HG02870 (cell line): ENCODE data around the gene LRRC71.

Experiments
- ATAC-seq: cut with Tn5 transposase; IDR thresholded peaks from one replicate; pipeline ENCODE4 v1.9.1; 2021; ENCODE audit warnings: mild to moderate bottlenecking, moderate library complexity; ENCODE audit not compliant: unreplicated experiment

Gene LRRC71

DNA sequence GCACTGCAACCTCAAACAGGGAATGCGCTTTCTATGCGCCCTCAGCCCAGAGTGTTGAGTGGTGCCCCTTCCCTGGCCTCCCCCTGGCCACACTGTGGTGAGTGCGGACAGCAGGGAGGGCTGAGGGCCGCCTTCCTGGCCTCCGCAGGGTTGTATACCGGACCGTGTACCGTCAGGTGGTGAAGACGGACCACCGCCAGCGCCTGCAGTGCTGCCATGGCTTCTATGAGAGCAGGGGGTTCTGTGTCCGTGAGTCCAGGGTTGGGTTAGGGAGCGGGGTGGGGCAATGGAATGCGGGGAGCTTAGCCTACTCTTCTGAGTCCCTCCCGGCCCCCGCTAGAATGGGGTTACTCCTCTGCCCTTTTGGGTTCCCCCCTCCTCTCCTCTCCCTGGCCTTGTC is 15.3 kb upstream of the LRRC71 start:
- ATAC-seq, result no peak

DNA sequence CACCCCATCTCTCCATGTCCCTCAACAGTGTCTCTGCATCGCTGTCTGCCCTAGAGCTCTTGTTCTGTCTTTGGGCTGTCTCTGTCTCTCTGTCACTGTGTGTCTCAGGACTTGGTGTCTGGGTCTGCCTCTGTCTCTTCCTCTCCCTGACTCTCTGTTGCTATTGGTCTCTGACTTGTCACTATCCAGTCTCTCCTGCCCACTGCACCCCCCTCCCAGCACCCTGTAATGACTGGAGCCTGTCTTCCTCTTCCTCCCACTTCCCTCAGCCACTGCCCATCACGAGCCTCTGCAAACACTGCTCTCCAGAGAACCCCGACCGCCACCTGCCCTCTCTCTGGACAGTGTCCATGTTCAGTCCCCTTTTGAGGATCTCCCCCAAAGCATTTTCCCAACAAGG is 14.8 kb upstream of the LRRC71 start:
- ATAC-seq, result no peak

DNA sequence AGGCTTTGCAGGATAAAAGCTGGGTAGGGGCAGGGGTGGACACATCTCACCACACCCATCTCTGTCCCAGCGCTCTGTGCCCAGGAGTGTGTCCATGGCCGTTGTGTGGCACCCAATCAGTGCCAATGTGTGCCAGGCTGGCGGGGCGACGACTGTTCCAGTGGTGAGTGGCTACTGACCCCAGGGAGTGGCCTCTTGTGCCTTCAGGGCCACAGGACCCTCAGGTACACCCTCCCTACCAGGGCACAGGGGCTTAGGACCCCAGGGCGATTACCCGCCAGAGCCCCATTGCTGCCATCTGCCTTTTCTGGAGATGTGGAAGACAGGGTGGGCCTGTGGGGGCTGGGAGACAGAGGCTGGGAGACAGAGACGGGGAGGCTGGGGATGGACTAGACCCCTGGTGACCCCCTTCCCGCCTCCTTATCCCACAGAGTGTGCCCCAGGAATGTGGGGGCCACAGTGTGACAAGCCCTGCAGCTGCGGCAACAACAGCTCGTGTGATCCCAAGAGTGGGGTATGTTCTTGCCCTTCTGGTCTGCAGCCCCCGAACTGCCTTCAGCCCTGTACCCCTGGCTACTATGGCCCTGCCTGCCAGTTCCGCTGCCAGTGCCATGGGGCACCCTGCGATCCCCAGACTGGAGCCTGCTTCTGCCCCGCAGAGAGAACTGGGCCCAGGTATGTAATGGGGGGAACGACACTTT is 14.1 kb upstream of the LRRC71 start:
- ATAC-seq, result no peak

DNA sequence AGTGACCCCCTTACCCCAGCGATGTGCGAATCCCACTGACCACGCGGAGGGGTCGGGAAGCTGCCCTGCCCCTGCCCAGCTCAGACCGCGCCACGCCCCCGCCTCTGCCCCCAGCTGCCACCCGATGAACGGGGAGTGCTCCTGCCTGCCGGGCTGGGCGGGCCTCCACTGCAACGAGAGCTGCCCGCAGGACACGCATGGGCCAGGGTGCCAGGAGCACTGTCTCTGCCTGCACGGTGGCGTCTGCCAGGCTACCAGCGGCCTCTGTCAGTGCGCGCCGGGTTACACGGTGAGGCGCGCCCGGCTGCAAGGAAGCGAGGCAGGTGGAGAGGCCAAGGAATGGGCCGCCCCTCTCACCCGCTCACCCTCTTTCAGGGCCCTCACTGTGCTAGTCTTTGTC is 11.9 kb upstream of the LRRC71 start:
- ATAC-seq, result no peak

DNA sequence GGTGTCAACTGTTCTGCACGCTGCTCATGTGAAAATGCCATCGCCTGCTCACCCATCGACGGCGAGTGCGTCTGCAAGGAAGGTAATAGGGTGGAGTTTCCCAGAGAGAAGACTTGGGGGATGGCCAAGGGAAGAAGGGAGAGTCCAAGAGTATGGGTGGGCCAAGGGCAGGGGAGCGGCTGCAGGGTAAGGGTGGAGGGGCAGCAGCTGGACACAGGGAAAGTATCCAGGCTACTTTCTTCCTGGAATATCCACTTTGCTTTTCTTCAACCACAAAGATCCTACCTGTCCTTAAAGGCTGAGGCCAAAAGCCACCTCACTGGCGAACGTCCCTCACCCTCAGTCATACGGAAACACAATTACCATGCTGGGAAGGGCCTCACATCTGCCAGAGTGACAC is 11.5 kb upstream of the LRRC71 start:
- no peak for ATAC-seq

DNA sequence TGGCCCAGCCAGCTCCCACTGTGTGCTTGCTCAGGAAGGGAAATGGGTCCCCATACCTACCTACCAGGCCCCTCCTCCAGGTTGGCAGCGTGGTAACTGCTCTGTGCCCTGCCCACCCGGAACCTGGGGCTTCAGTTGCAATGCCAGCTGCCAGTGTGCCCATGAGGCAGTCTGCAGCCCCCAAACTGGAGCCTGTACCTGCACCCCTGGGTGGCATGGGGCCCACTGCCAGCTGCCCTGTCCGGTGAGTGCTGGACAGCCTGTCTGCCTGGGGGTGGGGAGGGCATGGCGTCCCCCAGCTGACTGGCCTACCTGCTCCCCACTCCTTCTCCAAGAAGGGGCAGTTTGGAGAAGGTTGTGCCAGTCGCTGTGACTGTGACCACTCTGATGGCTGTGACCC is 10.8 kb upstream of the LRRC71 start:
- ATAC-seq, result no peak

DNA sequence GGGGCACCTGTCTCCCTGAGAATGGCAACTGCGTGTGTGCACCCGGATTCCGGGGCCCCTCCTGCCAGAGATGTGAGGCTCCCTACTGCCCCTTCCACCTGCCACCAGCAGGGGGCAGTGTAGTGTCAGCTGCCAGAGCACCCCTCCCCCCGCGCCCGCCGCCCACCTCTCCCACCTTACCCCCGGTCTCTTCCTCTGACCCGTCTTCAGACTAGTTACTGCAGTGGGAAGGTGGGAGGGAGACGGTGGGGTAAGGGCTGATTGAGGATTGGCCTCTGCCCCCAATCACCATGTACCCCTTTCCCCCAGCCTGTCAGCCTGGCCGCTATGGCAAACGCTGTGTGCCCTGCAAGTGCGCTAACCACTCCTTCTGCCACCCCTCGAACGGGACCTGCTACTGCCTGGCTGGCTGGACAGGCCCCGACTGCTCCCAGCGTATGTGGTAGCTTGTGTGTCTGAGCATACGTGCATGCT is 10.1 kb upstream of the LRRC71 start:
- no peak for ATAC-seq

DNA sequence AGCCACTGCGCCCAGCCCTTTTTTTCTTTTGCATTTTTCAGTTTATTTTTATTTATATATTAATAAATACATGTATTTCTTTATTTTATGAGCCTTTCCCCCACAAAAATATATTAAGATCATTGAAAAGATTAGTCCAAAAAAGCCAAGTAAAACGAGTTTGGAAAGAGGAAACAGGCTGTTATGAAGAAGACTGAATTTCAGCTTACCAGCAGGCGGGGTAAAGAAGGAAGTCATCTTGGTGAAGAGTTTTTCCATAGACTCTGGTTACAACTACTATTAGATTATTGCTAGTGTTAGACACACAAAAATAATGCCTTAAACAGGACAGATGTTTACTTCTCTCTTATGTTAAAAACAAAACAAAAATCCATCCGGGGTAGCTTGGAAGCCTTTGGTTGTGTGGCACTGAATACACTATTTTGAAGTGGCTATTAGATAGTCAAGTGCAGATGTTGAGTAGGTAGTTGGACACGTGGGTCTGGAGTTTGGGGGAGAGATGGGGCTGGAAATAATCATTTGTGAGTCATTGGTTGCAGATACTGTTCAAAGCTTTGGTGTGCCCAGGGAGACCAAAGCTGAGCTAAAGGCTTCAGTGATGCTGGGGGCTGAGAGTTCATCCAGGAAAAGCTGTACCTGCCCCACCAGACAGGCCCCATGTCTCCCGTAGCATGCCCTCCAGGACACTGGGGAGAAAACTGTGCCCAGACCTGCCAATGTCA is 8.7 kb upstream of the LRRC71 start:
- no peak for ATAC-seq

DNA sequence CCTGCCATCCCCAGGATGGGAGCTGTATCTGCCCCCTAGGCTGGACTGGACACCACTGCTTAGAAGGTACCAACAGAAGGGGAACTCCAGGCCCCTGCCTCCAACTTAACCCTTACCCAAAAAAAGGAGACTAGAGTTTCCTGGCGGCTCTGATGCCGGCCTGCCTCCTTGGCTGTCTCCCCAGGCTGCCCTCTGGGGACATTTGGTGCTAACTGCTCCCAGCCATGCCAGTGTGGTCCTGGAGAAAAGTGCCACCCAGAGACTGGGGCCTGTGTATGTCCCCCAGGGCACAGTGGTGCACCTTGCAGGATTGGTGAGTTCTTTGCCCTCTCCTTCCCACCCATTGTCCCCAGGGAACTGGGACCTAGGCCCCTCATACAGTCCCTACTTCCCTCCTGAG is 8.1 kb upstream of the LRRC71 start:
- ATAC-seq, result no peak

DNA sequence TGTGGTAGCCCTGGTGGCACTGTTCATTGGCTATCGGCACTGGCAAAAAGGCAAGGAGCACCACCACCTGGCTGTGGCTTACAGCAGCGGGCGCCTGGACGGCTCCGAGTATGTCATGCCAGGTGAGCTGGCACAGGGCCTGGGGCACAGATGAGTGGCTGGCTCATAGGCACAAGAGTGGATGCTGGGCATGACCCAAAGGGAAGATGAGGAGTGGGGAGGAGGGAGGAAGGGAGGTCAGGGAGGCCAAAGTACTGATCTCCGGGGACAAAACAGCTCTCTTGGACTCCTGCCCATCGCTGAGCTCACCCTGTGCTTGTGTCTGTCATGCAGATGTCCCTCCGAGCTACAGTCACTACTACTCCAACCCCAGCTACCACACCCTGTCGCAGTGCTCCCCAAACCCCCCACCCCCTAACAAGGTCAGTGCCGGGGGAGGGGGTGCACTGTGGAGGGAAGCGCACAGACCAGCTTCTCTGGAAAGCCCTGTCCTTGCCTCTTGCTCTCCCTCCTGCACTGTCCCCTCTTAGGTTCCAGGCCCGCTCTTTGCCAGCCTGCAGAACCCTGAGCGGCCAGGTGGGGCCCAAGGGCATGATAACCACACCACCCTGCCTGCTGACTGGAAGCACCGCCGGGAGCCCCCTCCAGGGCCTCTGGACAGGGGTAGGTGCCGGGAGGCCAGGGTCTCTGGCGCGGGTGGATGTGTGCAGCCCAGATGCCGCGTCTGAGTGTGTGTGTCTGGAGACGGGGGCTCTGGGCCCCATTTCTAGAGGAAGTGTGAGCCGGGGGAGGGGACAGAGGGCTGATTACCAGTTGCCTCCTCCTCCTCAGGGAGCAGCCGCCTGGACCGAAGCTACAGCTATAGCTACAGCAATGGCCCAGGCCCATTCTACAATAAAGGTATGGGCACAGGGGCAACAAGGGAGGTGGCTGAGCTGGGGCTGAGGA is 7.3 kb upstream of the LRRC71 start:
- no peak for ATAC-seq

DNA sequence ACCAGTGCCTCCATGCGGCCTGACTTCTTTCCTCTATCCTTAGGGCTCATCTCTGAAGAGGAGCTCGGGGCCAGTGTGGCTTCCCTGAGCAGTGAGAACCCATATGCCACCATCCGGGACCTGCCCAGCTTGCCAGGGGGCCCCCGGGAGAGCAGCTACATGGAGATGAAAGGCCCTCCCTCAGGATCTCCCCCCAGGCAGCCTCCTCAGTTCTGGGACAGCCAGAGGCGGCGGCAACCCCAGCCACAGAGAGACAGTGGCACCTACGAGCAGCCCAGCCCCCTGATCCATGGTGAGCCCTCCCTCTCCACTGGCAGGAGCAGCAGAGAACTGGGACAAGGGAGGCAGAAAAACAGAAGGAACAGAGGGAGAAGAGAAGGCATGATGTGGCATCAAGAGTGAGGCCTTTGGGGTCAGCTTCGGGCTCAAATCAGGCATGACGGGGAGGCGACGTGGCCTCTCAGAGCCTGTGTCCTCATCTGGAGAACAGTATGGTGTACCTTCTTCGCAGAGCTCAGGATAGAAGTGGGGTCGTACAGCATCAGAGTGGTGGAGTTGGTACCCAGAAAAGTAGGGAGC is 6.5 kb upstream of the LRRC71 start:
- ATAC-seq, result no peak

DNA sequence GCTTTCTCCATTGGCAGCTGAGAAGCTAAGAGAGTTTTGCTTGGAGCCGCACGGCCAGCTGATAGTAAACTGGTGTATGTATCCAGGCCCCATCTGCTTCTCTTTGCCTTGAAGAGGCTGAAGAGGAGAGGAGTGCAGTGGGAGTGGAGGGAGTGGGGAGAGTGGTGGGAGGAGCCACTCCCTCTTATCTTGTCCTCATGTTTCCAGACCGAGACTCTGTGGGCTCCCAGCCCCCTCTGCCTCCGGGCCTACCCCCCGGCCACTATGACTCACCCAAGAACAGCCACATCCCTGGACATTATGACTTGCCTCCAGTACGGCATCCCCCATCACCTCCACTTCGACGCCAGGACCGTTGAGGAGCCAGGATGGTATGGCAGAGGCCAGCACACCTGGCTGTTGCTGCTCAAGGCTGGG is 6.0 kb upstream of the LRRC71 start:
- no peak for ATAC-seq

DNA sequence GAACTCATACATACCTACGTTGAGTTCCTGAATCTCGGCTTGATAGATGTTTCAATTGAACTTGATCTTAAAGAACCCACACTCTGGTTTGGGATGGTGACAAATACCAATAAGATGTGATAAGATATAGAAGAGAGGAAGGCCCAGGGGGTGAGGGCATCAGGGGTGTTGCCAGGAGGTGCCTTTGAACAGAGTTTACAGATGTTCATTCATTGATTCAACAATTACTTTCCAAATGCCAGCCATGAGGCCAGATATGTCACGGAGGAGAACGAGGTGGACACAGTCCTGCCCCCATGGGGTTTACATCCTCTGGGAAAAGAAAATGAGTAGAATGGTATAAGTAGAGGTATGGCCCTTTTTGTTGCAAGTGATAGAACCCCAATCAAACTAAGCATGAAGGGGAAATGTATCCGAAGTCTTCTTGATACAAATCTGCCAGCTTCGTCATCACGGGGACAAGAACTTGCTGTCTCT is 659 bp downstream of the LRRC71 start:
- no peak for ATAC-seq

DNA sequence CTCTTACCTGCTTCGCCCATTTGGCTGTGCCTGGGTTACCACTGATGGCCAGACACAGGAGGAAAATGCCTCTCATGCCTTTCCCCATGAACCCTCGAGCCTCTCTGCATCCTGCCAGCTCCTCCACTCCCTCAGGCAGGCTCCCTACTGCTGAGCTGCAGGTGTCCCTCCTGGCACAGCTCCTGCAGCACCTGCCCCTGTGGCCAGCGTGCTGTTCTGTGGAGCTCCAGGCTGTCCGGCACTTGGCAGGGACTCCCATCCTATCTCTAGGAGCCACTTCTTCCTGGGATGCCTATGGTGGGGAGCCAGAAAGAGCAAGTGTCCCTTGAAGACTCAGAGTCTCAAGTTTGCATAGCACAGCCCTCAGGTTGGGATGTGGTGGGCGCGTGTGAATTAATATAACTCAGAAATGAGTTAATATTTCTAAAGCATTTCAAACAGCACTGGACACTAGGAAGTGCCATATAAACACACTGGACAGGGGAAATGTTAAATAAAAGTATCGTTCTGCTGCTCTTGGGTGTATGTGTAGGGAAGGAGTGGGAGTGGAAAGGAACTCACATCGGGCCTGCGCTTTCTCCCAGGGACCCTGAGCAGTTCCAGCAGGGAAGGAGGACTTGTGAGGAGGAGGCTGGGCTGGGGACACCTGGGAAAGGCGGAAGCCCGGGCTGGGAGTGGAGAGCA is 2.7 kb downstream of the LRRC71 start:
- ATAC-seq, result no peak

DNA sequence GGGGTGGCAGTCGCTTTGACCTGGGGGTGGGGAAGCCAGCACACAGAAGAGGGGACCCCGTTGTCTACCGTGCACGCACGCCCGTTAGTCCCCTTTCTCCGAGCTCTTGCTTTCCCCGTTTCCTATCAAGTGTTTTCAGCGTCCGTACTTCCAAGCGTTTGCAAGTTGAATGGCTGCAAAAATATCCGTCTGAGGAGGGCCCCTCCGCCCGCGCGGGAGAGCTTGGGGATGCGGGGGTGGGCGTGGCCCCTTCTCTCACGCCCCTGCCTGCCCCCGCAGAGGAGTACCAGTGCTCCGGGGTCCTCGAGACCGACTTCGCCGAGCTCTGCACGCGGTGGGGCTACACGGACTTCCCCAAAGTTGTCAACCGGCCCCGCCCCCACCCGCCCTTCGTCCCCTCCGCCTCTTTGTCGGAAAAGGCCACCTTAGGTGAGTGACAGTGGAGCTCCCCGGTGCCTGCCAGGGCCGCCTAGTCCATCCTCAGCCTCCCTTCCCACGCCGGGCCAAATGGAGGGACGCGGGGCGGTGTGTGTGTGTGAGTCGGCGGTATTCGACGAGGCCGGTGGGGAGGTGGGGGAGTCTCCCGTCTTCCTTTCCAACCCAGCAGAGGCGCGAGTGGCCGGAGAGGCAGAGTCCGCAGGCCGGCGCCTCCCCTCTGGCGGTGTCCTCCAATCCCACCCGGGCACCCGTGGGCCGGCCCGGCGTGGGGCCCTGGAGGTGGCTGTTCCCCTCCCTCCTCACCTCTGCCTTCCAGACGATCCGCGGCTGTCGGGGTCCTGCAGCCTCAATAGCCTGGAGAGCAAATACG is 3.4 kb downstream of the LRRC71 start:
- ATAC-seq, result no peak

DNA sequence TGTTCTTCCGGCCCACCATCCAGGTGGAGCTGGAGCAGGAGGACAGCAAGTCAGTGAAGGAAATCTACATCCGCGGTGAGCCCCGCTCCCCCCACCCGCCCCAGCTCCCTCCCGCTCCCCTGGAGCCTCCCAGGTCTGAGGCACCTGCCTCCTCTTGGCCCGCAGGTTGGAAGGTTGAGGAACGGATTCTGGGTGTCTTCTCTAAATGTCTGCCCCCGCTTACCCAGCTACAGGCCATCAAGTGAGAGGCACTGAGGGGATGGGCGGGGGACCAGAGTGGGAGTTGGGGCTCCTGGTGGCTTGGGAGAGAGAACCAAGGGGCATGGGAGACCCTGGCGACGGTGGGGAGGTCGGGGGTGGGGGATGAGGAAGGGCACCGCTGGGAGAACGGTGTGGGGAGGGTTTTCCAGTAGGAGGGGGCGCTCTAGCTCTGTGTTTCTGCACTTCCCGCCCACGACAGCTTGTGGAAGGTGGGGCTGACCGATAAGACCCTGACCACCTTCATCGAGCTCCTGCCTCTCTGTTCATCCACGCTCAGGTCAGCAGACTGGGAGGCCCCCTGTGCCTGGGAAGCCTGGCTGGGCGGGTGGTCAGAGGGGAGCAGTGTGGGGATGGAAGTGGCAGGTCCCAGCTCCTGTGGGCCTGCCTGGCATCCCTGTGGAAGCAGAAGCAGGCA is 4.2 kb downstream of the LRRC71 start:
- no peak for ATAC-seq

DNA sequence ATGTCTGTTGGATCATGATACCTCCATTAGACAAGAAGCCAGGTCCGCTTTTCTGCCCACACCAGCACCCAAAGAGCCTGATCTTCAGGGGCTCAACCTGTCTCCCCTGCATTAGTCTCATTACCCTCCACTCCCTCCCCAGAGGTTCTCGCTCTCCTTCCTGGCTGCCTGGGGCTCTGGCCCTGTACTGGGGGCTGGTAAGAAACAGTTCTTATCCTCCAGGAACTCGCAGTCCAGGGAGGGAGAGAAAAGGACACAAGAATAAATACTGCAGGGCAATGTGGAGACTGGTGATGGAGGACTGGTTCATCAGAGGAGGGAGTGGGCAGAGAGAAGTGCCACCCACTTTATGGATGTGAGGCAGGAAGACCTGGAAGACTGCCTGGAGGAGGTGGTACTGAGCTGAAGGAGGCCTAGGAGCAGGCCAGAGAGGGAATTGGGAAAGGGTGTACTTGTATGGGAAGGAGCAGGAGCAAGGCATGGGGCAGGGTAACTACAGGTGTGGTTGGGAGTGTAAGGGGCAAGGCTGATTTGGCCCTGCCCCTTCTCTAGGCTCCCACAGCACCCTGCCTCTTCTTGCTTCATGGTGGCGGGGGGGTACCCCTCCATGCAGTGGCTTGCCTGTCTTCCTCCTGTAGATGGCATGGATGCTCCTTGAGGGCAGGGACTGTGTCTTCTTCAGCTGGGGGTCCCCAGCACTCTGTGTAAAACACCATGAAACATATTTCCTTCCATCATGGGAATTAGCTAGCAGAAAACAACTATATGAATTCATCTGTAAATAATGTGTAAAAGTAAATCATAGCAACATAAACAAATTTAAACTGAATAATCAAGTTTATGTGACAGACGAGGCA is 5.0 kb downstream of the LRRC71 start:
- ATAC-seq, result no peak

DNA sequence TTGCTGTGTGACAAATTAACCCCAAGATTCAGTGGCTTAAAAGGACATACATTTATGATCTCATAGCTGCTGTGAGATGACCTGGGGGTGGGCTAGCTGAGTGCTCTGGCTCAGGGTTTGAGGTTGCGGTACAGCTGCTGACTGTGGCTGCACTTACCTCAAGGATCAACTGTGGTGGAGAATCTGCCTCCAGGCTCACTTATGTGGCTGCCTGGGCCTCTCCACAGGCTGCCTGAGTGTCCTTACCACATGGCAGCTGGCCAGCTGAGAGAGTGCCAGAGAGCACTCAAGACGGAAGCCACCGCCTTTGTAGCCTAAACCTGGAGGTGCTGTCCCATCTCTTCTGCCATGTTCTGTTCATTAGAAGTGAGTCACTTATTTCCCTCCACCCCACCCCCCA is 5.7 kb downstream of the LRRC71 start:
- ATAC-seq, result no peak
